ENCODE results near the gene GNAZ.

The GNAZ gene

GRCh38 chr22:23079240-23079768 is 9.0 kb downstream of the GNAZ start:
- DNase-seq, result no peak

- peak in 1 of 2 experiments; percentile 31 for DNase-seq
These were observed 9.6 kb downstream of the GNAZ start for GRCh38 chr22:23079814-23080521.

GRCh38 chr22:23080613-23081290 is 10.4 kb downstream of the GNAZ start:
- no peak for DNase-seq

- no peak for DNase-seq
These were observed 12.4 kb downstream of the GNAZ start for GRCh38 chr22:23082534-23083314.

GRCh38 chr22:23083315-23084021 is 13.1 kb downstream of the GNAZ start:
- DNase-seq, result no peak

- no peak for DNase-seq
These were observed 14.4 kb downstream of the GNAZ start for GRCh38 chr22:23084453-23085350.

GRCh38 chr22:23085351-23085671 is 15.0 kb downstream of the GNAZ start:
- no peak for DNase-seq

GRCh38 chr22:23085785-23086184 is 15.5 kb downstream of the GNAZ start:
- no peak for DNase-seq

GRCh38 chr22:23086263-23086662 is 15.9 kb downstream of the GNAZ start:
- DNase-seq, result no peak

- DNase-seq, result no peak
These were observed 16.5 kb downstream of the GNAZ start for GRCh38 chr22:23086787-23087186.

- DNase-seq, result no peak
These were observed 17.9 kb downstream of the GNAZ start for GRCh38 chr22:23088199-23088604.

GRCh38 chr22:23089010-23089409 is 18.7 kb downstream of the GNAZ start:
- no peak for DNase-seq

- no peak for DNase-seq
These were observed 19.5 kb downstream of the GNAZ start for GRCh38 chr22:23089633-23090456.

- no peak for DNase-seq
These were observed 20.1 kb downstream of the GNAZ start for GRCh38 chr22:23090457-23090835.

GRCh38 chr22:23091760-23092159 is 21.4 kb downstream of the GNAZ start:
- DNase-seq, result no peak

- DNase-seq, result no peak
These were observed 22.1 kb downstream of the GNAZ start for GRCh38 chr22:23092217-23092955.

- no peak for DNase-seq
These were observed 22.9 kb downstream of the GNAZ start for GRCh38 chr22:23093051-23093788.

- DNase-seq, result no peak
These were observed 23.9 kb downstream of the GNAZ start for GRCh38 chr22:23094260-23094659.
